IPS-NIHi7 (cell line): Measurements from ENCODE around the gene PI4KA.
"Not testable (repeated sequence)": the region's sequence is repeated elsewhere in the genome, so short reads cannot be mapped to it uniquely, and the experiment has no call there.

Experiments used
- DNase-seq: peaks from one replicate; pipeline ENCODE4 v3.0.0; 2012; ENCODE audit warnings: mixed read lengths; ENCODE audit errors: extremely low spot score

PI4KA gene

DNA sequence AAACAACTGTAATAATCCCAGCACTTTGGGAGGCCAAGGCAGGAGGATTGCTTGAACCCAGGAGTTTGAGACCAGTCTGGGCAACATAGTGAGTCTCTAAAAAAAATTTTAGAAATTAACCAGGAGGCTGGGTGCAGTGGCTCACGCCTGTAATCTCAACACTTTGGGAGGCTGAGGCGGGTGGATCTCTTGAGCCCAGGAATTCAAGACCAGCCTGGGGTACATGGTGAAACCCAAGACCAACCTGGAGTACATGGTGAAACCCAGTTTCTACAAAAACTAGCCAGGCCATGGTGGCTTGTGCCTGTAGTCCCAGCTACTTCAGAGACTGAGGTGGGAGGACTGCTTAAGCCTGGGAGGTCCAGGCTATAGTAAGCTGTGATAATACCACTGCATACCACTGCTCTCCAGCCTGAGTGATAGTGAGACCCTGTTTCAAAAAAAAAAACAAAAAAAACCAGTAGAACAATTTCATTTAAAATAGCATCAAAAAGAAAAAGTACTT lies 11.2 kb downstream of the PI4KA start:
- DNase-seq: no peak

DNA sequence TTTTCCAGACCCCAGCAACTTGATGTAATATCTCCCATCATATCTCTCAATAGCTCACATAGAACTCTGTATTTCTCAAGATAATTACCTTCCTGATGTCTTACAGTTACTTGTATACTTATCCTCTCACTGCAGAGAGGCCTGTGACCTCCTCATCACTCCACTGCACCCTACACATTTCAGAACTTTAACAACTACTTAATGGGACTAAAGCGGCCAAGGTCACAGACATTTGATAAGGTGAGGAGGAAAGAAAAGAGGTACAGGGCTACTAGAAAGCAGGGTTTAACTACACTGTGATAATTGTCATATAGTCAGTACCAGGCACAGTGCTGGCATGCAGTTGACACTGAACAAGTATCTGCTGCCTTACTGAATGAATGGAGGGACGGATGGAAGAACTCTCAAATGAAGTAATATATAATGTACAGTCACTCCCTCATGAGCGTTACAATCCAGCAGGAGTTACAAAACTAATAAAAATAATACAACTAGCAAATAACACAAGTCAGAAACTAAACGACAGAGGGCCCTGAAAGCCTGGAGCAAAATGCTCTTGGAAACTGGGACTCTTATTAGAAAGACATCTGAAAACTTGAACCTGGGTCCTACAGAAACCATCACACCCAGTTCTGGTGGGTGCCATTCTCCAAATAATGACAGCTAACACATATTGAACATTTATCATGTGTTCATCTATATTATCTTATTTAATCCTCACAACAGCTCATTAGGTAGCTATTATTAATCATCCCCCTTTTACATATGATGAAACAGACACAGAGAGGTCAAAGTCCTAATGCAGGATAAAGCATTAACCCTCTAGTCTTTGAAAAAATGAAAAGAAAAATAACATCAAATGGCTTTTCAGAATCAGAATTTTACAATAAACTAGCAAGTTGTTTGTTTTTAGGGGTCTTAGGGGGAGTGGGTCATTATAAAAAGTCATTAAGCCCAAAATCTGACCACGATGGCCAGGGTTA lies 14.3 kb downstream of the PI4KA start:
- DNase-seq: no peak

DNA sequence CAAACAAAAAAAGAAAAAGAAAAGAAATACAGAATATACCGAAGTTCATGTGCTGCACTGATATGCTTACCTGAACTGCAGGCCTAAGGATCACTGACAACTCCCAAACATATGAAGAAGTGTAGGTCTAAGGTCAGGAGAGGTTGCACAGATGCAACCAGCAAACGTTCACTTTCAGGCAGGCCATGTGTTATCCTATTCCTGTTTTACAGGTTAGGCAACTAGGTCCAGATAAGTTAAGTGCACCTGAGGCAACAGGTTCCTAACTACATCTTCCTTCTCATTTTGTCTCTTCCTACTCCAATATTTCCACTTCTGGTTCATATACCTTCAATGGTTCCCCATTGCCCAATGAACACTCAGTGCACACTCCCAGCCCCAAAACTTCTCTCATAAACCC lies 15.1 kb downstream of the PI4KA start:
- no peak for DNase-seq

- DNase-seq: no peak
Observed at GRCh38 chr22:20840646-20841371, 17.8 kb downstream of the PI4KA start.

DNA sequence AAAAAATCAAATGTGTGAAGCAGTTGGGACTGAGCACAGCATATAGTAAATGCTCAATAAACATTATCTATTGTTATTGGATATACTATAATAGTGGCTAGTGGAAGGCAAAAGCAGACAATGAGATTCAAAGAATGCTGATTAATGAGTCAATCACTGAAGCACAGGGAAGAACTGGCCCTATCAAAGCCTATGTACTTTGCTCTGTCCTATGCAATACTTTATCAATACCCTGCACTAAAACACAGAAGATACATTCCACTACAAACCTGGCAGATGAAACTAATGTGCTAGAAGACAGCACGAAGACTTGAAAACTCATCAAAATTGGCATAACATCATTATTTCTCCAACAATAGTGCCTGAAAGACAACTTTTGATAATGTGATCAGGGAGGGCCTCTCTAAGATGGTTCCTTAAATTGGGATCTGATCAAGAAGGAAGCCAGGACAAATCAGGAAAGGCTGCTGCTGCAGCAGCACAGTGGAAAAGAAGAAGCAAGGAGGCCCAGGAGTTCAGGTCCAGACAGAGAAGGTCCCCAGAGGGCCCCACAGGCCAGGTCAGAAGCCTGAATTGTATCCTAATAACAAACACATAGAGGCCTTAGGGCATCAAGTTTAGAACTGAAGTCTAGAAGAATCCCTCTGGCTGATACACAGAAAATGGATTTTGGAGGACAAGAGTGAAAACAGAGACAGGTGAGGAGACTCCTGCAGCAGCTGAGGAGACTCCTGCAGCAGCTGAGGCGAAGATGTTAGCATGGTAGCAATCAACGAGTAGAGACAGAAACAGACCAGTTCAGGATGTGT lies 18.6 kb downstream of the PI4KA start:
- DNase-seq: no peak

DNA sequence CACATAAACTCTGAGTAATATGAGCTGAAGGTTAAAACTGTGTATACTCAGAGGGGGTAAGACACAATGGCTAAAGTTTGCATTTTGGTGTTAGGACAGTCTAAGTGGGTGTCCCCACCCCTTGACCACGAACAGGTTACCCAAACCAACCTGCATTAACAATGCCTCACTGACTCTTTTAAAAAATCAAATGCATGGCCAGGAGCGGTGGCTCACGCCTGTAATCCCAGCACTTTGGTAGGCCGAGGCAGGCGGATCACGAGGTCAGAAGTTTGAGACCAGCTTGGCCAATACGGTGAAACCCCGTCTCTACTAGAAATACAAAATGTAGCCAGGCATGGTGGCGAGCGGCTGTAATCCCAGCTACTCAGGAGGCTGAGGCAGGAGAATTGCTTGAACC lies 19.3 kb downstream of the PI4KA start:
- not testable (repeated sequence) for DNase-seq

- no peak for DNase-seq
Observed at GRCh38 chr22:20836987-20837823, 21.4 kb downstream of the PI4KA start.

GRCh38 chr22:20834725-20835124 lies 23.9 kb downstream of the PI4KA start:
- no peak for DNase-seq

- DNase-seq: no peak
Observed at GRCh38 chr22:20834206-20834605, 24.4 kb downstream of the PI4KA start.

GRCh38 chr22:20833225-20833665 lies 25.4 kb downstream of the PI4KA start:
- DNase-seq: no peak

- DNase-seq: no peak
Observed at GRCh38 chr22:20829491-20830134, 29.0 kb downstream of the PI4KA start.

DNA sequence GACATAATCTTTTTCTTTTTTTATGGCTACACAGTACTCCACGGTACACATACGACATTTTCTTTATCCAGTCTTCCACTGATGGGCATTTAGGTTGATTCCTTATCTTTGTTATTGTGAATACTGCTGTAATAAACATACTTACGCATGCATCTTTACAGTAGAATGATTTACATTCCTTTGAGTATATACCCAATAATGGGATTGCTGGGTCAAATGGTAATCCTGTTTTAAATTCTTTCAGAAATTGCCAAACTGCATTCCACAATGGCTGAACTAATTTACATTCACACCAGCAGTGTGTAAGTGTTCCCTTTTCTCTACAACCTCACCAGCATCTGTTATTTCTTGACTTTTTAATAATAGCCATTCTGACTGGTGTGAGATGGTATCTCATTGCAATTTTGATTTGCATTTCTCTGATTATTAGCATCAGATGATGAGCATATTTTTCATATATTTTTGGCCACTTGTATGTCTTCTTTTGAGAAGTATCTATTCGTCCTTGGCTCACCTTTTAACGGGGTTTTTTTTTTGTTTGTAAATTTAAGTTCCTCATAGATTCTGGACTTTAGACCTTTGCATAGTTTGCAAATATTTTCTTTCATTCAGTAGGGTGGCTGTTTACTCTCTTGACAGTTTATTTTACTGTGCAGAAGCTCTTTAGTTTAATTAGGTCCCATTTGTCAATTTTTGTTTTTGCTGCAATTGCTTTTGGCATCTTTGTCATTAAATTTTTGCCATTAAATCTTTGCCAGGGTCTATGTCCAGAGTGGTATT lies 32.0 kb downstream of the PI4KA start:
- not testable (repeated sequence) for DNase-seq

GRCh38 chr22:20825624-20826023 lies 33.0 kb downstream of the PI4KA start:
- no peak for DNase-seq

DNA sequence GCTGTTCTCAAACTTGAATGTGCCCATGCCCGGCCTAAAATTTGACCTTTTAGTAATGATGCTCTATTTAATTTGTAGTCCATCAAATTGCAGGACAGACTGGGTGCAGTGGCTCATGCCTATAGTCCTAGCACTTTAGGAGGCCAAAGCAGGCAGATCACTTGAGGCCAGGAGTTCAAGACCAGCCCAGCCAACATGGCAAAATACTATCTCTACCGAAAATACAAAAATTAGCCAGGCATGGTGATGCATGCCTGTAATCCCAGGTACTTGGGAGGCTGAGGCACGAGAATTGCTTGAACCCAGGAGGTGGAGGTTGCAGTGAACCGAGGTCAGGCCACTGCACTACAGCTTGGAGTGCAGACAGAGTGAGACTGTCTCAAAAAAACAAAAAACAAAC lies 33.4 kb downstream of the PI4KA start:
- not testable (repeated sequence) for DNase-seq

GRCh38 chr22:20823264-20823663 lies 35.3 kb downstream of the PI4KA start:
- no peak for DNase-seq

- no peak for DNase-seq
Observed at GRCh38 chr22:20822240-20822639, 36.4 kb downstream of the PI4KA start.

- DNase-seq: not testable (repeated sequence)
Observed at GRCh38 chr22:20821717-20822239, 36.8 kb downstream of the PI4KA start.

DNA sequence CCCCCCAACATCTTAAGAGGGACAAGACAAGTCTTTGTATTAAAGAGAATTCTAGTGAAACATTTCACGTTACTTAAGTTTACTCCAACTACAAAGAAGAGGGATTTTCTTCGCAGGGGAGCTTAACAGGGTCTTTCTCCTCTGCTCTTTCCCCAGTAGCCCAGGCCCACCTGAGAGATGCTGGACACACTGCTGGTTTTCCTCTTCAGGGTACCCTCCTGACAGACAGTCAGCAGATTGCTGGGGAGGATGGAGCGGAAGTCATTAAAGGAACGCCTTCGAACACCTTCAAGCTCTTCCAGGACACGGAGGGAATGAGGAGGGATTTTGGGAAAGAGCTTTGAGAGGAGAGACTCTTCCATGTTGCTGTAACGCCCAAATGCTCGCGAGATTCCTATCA lies 39.1 kb downstream of the PI4KA start:
- no peak for DNase-seq

DNA sequence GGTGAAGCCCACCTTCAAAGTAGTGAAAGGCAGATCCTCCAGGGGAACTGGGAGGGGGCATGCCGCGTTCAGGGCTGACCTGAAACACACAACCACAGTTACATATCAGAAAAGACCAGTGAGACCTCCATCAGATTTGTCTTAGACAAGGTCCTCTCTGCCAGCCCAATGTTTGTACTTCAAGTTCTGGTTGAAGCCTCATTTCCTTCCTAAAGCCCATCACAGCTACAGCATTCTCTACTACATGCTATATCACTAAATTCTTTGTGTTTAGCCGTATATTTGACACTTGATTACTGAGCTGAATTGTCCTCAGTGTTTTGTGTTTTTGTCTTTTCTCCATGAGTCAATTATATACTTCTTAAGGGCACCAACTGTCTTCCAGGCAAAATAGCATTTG lies 40.1 kb downstream of the PI4KA start:
- no peak for DNase-seq
